Central memory CD8-positive, alpha-beta T cell (primary cell): ENCODE data around the gene EZH1.
"Not testable (repeated sequence)": the region's sequence is repeated elsewhere in the genome, so short reads cannot be mapped to it uniquely, and the experiment has no call there.

Source experiments
- ATAC-seq: fragments of 150-1000 bp; cut with Tn5 transposase; replicated peaks from 2 replicates; pipeline ENCODE4 v1.10.0; 2022; ENCODE audit warnings: mild to moderate bottlenecking, moderate FRiP score, moderate number of reproducible peaks; ENCODE audit not compliant: poor library complexity, severe bottlenecking; ENCODE audit errors: extremely low read depth
- DNase-seq, 2 donors: peaks; one replicate each; pipeline ENCODE4 v3.0.0; 2021; ENCODE audit warnings: low spot score in 2 of 2
- H3K27ac Mint-ChIP-seq: one replicate; pipeline ENCODE4 v1.8.0; 2022; ENCODE audit warnings: low read depth, mild to moderate bottlenecking, moderate library complexity, mixed read lengths
- H3K27me3 Mint-ChIP-seq: one replicate; pipeline ENCODE4 v1.8.0; 2022; ENCODE audit warnings: mixed read lengths
- H3K36me3 Mint-ChIP-seq: one replicate; pipeline ENCODE4 v1.8.0; 2022; ENCODE audit warnings: mild to moderate bottlenecking, moderate library complexity, mixed read lengths; ENCODE audit not compliant: insufficient read depth
- H3K4me1 Mint-ChIP-seq: one replicate; pipeline ENCODE4 v1.8.0; 2022; ENCODE audit warnings: mixed read lengths
- H3K4me3 Mint-ChIP-seq: one replicate; pipeline ENCODE4 v1.8.0; 2022; ENCODE audit warnings: mild to moderate bottlenecking, moderate library complexity, mixed read lengths
- H3K9me3 Mint-ChIP-seq: one replicate; pipeline ENCODE4 v1.8.0; 2022; ENCODE audit warnings: mixed read lengths

The EZH1 gene

DNA sequence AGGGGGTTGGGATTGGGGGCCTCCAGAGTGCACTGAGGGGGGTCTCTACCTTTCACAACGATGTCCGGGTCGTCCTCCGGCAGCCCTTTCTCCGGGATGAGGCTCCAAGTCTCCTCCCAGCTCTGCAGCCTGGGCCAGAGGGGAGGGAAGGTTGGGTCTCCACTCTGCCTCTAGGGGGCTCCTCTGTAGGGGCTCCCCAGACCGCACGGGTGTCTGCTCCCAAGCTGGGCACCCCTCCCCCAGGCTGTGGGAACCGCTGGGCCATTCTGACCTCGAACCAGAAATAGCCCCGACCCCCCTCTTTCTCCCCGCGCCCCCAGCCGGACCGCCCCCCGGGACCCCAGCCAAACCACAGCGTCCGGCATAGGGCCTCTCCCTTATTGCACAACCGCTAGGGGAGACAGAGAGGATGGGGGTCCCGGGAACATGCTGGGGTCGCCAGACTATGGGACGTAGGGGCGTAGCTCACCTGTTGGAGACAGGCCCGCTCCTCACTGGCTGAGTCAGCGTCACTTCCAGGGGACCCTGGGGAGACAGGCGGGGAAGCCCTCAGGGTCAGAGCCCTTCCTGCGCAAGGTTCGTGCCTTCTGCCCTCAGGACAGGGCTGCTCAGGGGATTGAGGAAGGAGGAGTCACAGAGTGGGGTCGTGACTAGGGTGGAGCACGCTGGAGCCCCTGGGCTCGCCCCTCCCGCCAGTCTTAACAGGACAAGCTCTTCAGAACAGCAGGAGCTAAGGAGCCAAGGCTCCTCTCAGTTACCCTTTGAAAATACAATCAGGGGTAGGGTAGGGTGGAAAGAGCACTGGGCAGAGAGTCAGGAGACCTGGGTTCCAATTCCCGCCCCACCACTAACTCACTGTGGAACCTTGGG, 70.7 kb downstream of the EZH1 start:
- ATAC-seq (no peak), DNase-seq (no peak)
- Mint-ChIP-seq H3K9me3 (no peaks in the 10 kb centered on the region), H3K4me1 (peaks cover 44% of the 10 kb centered on the region), H3K27me3 (peaks cover 39% of the 10 kb centered on the region), H3K4me3 (peak overlapping the region; percentile 57), H3K27ac (no peak overlapping the region), H3K36me3 (peaks cover 11% of the 10 kb centered on the region)

DNA sequence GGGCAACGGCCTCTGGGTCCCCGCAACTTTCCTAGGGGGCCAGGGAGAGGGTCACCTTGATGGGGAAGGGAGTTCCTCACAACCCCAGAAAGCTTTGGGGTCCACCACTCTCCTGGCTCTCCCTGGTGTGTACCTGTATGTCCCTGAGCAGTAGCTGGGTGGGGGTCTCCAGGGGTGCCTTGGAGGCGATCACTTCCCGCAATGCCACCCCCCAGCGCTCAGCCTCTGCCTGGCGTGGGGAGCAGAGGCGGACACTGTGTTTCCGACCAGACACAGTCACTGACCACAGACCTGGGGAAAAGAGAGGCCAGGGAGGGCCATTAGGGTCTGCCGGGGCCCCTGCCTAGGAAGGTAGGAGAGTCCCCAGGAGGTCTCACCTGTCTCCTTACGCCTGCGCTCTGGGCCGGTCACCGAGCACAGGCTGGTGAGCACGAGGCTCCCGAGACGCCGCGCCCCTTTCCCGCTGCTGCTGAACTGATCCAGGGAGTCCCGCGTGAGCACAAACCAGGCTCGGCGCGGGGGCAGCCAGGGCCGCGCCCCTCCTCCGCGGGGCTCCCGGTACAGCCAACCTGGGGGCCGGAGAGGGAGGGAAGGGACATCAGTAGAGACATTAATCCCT, 71.5 kb downstream of the EZH1 start:
- H3K9me3 Mint-ChIP-seq: no peaks in the 10 kb centered on the region
- no peak for ATAC-seq
- H3K27ac Mint-ChIP-seq: no peak overlapping the region
- DNase-seq: no peak
- peaks cover 8% of the 10 kb centered on the region for H3K36me3 Mint-ChIP-seq
- no peak overlapping the region for H3K4me3 Mint-ChIP-seq
- peaks cover 39% of the 10 kb centered on the region for H3K27me3 Mint-ChIP-seq
- H3K4me1 Mint-ChIP-seq: peaks cover 40% of the 10 kb centered on the region

DNA sequence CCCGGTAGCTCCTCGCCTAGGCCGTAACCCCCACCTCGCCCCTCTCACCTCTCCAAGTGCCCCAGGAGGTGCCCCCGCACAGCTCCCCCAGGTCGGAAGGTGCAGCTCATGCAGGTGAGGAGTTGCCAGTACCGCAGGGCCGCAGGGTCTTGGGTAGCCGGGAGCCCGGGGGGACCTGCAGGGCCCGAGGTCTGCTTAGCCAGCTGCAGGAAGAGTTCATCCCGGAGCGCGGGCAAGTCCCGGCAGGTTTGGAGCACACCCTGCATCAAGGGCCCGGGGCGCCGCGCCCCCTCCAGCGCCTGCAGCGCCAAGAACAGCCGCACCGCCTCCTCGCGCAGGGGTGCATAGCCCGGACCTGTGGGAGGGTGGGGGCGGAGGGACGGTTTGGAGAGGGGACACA, 72.8 kb downstream of the EZH1 start:
- DNase-seq (no peak), ATAC-seq (no peak)
- H3K27me3 Mint-ChIP-seq: peaks cover 36% of the 10 kb centered on the region
- no peaks in the 10 kb centered on the region for H3K9me3 Mint-ChIP-seq
- H3K36me3 Mint-ChIP-seq: peaks cover 5% of the 10 kb centered on the region
- H3K27ac Mint-ChIP-seq: no peak overlapping the region
- H3K4me1 Mint-ChIP-seq: peaks cover 32% of the 10 kb centered on the region
- H3K4me3 Mint-ChIP-seq: no peak overlapping the region

DNA sequence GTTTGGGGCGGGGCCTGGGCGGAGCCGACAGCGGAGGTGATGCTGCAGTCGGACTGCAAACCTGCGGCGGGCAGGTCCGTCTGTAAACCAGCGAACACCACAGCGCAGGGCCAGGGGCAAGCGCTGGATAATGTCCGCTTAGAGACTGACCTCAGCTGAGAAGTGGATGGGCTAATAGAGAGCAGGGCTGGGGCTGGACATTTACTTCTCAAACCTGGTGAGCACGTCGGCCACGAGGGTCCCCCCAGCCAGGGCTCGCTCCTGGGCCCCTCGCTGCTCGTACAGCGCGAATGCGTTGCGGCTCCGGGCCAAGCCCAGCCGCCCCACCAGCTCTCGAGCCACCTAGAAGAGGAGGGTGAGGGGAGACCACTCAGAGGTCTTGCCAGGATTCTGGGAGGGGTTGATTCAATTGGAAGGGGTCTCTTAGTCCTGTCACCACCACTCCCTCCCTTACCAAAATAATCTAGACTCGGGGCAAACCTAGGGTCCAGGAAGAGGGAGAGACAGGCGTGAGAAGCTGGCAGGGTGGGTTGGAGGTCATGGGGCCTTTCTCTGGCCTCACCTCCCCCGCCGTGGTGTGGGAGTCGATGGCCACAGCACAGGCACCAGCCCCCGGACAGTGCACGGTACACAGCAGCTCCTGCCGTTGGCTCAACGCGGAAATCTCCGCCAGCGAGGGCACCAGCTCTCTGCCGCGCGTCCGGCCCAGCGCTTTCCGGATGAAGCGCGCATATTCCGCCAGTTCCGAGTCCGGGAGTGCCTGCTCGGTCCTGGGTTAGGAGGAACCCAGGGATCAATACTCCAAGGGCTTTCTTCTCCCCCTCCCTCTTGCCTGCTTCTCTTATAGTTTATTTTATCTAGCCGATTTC, 73.8 kb downstream of the EZH1 start:
- Mint-ChIP-seq H3K27me3 (peaks cover 26% of the 10 kb centered on the region), H3K4me1 (peaks cover 28% of the 10 kb centered on the region), H3K27ac (no peak overlapping the region), H3K36me3 (peaks cover 6% of the 10 kb centered on the region), H3K4me3 (peak overlapping the region; percentile 77), H3K9me3 (no peaks in the 10 kb centered on the region)
- DNase-seq (no peak), ATAC-seq (no peak)

DNA sequence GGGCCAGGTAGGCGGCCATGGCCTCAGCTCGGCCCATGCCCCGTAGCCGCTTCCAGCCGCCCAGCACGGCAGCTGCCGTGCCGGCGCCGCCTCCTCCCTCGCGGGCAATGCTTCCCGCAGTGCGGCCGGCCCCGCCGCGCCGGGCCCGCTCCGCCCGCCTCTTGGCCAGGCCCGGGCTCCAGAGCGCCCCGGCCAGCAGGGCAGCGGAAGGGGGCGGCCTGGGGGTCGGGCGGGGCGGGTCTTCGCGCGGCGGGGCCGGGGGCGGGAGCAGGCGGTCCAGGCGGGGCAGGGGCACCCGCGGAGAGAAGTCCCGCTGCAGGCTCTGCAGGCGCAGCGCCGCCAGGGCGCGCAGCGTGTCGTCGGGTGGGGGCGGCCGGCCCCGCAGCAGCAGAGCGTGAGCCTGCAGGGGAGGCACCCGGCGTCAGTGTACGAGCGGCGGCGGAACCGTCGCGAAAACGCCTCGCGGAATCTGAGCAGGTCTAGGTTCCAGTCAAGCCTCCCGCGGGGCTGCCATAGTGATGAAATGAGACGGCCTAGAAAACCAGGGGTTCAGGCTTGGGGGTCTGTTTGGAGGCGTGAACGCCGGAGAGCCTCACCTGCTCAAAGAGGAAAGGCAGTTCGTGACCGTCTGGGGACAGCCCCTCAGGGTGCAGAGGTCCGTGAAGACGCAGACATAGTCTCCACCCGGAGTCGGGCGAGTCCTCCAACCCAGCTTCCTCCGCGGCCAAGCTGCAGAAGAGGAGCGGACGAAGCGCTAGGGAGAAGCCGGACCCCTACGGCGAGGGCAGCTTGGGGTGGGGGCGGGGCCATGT, 74.7 kb downstream of the EZH1 start:
- peaks cover 25% of the 10 kb centered on the region for H3K27me3 Mint-ChIP-seq
- ATAC-seq: peak; percentile 83
- peaks cover 9% of the 10 kb centered on the region for H3K36me3 Mint-ChIP-seq
- peaks cover 28% of the 10 kb centered on the region for H3K4me1 Mint-ChIP-seq
- peak overlapping the region; percentile 77 for H3K4me3 Mint-ChIP-seq
- no peak for DNase-seq
- no peaks in the 10 kb centered on the region for H3K9me3 Mint-ChIP-seq
- no peak overlapping the region for H3K27ac Mint-ChIP-seq

DNA sequence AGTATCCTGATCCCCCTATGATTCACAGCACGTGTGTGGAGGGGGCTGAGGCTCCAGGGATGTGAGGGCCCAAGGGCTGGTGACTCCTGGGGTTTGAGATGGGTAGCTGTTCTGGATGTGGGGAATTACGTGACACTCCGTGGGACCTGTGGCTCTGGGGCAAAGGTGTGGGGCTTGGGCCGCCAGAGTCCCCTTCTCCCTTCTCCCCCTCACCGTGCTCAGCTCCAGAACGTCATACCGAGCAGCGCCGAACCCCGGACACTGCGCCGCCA, 75.2 kb downstream of the EZH1 start:
- no peak for DNase-seq
- Mint-ChIP-seq H3K4me3 (peak overlapping the region; percentile 49), H3K9me3 (no peaks in the 10 kb centered on the region), H3K27ac (no peak overlapping the region), H3K36me3 (peaks cover 9% of the 10 kb centered on the region), H3K27me3 (peaks cover 20% of the 10 kb centered on the region), H3K4me1 (peaks cover 23% of the 10 kb centered on the region)
- ATAC-seq: no peak

DNA sequence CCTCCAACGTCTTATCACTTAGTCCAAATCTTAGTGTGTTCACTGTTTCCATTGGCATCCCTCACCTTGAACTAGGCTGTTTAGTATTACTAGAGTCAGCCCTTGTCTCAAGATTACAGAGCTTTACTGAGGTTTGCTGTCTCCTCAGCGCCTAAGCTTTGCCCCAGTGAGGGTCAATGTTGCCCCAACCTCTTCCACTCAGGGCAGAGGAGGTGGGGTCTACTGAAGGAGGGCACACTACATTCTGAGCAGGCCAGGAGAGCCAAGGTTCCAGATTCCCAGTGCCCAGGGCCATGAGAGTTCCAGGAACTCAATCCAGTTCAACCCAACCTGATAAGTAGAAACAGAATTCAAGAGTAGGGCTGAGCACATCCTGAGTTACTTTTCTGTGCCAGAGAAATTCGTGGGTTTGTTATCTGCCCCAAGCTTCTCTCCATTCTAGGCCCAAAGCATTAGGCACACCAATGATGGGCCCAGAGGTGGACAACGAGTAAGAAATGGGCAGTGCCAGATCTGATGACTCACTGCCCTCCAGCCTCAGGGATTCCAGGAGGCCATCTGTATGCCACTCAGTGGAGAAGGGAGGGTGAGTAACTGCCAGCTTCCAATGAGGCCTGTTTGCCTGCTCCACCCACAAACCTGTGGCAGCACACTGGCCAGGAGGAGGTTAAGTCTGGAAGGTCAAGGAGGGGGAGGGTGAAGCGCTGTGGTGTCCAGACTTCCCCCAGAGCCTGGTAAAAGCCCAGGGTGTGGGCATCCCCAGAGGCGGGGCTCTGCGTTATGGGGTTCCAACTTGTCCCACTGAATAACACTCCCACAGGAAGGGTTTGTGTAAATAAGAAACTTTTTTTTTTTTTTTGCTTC, 77.5 kb downstream of the EZH1 start:
- DNase-seq (no peak), ATAC-seq (no peak)
- peaks cover 11% of the 10 kb centered on the region for H3K27me3 Mint-ChIP-seq

DNA sequence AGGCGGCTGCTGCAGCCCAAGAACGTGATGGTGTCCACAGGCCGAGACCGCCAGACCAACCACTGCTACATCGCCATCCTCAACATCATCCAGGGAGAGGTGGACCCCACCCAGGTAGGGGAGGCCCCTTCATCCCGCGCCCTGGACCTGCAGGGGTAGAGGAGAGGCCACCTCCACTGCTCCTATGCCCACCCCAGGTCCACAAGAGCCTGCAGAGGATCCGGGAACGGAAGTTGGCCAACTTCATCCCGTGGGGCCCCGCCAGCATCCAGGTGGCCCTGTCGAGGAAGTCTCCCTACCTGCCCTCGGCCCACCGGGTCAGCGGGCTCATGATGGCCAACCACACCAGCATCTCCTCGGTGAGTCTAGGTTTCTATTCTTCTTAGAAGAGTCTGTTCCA, 78.7 kb downstream of the EZH1 start:
- not testable (repeated sequence) for ATAC-seq, H3K4me3 Mint-ChIP-seq, H3K9me3 Mint-ChIP-seq, H3K4me1 Mint-ChIP-seq, H3K36me3 Mint-ChIP-seq, DNase-seq, H3K27me3 Mint-ChIP-seq, H3K27ac Mint-ChIP-seq

More for the DNA sequence above, 77.5 kb downstream of the EZH1 start:
- Mint-ChIP-seq H3K4me3 (no peak overlapping the region), H3K27ac (no peak overlapping the region), H3K9me3 (no peaks in the 10 kb centered on the region), H3K4me1 (peaks cover 15% of the 10 kb centered on the region), H3K36me3 (peaks cover 9% of the 10 kb centered on the region)

DNA sequence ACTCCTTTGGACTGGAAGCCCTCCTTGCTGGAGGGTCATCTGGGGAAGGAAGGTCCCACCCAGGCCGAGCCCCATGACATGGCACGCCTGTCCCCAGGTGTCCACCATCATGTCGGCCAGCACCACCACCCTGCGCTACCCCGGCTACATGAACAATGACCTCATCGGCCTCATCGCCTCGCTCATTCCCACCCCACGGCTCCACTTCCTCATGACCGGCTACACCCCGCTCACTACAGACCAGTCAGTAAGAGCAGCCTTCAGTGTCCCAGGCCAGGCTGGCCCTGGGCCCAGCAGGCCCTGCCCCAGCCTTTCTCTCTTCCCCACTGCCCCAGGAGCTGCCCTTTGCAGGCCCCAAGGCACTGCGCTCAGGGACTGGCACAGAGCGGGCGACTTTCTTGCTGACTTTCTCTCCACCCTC, 79.2 kb downstream of the EZH1 start:
- H3K4me3 Mint-ChIP-seq: no peak overlapping the region
- no peaks in the 10 kb centered on the region for H3K27me3 Mint-ChIP-seq
- H3K4me1 Mint-ChIP-seq: peaks cover 5% of the 10 kb centered on the region
- H3K36me3 Mint-ChIP-seq: peaks cover 8% of the 10 kb centered on the region
- no peak overlapping the region for H3K27ac Mint-ChIP-seq
- H3K9me3 Mint-ChIP-seq: no peaks in the 10 kb centered on the region
- no peak for DNase-seq
- ATAC-seq: no peak

DNA sequence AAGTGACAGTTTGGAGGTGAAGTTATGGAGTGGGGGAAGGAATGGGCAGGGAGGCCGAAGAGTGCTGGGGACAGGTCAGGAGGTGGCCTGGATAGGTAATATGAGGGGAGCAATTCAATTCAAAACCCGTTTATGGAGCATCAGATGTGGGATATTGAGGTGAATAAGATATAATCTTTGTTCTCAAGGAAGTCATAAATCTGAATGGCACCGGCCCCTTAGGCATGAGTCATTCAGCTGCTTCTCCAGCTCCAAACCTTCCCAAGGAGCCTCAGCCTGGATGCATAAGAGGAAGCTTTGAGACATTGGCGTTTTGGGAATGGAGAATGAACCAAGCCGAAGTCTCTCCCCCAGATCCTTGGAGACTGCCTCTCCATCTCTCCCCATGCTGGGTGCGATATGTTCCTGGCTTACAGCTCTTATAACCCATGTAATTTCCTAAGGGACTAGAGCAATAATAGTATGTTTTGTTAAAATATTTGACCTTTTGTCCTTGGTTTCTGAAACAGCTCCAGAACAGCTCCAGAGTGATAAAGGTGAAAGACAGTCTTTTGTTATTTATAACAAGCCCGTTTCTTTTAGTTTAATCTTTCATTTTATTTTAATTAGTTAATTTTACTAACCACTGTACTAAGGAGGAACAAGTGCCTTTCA, 84.0 kb downstream of the EZH1 start:
- Mint-ChIP-seq H3K9me3 (no peaks in the 10 kb centered on the region), H3K36me3 (peaks cover 5% of the 10 kb centered on the region), H3K4me1 (peaks cover 17% of the 10 kb centered on the region), H3K4me3 (no peak overlapping the region), H3K27ac (no peak overlapping the region), H3K27me3 (no peaks in the 10 kb centered on the region)
- DNase-seq: no peak
- no peak for ATAC-seq

DNA sequence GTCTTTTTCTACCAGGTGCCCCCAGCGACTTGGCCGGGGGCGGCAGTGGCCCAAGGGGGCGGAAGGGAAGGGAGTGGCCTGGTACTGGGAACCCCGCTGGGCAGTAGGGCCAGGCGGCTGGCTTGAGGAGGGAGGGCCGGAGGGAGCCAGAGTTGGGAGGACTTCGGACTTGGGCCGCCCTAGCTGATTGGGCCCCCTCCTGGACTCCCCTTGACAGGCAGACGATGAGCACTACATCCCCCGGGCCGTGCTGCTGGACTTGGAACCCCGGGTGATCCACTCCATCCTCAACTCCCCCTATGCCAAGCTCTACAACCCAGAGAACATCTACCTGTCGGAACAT, 84.9 kb downstream of the EZH1 start:
- not testable (repeated sequence) for ATAC-seq, H3K9me3 Mint-ChIP-seq
- H3K4me3 Mint-ChIP-seq: peak overlapping the region; percentile 87

More for the DNA sequence above, 84.9 kb downstream of the EZH1 start:
- H3K36me3 Mint-ChIP-seq, DNase-seq, H3K27me3 Mint-ChIP-seq: not testable (repeated sequence)
- Mint-ChIP-seq H3K27ac (peak overlapping the region; percentile 44), H3K4me1 (peaks cover 22% of the 10 kb centered on the region)
